CD4-positive, alpha-beta T cell (primary cell): Measurements from ENCODE around the gene PPM1L. TPM values are rescaled to one million over a fixed set of nuclear protein-coding genes. Genes with fewer than 3 reads are reported as not detected.

ENCODE experiments used
- ATAC-seq: fragments of 200-7000 bp; cut with Tn5 transposase; one replicate; pipeline ENCODE4 v1.10.0; 2022; ENCODE audit warnings: mild to moderate bottlenecking; ENCODE audit not compliant: poor library complexity
- CTCF ChIA-PET: fragments of 350-600 bp; sonication (Branson Sonifier 250); formaldehyde crosslinking; loops from one replicate; lab custom pipeline; 2021; ENCODE audit warnings: antibody characterized with exemption, inconsistent platforms; lab: Charles Lee
- POLR2A ChIA-PET: fragments of 350-600 bp; sonication (Branson Sonifier 250); formaldehyde crosslinking; loops from one replicate; lab custom pipeline; 2021; ENCODE audit warnings: antibody characterized with exemption, inconsistent platforms; lab: Charles Lee
- DNase-seq, 14 experiments: peaks; one replicate each; pipeline ENCODE4 v3.0.0-alpha.2; 2013 to 2020; ENCODE audit warnings: mixed read lengths in 2 of 14
- H3K27ac ChIP-seq, 2 donors: one replicate each; pipeline versions ENCODE4 v1.5.1 to v1.7.0; 2013; ENCODE audit warnings: low read length in 2 of 2, low read depth in 1 of 2, mild to moderate bottlenecking in 1 of 2
- H3K27me3 ChIP-seq, 2 experiments: 1 replicate in 1 of 2; 2 replicates in 1 of 2; pipeline versions ENCODE4 v1.6.1 to v1.7.0; 2013; ENCODE audit warnings: low read length in 2 of 2, control low read depth in 1 of 2, mild to moderate bottlenecking in 1 of 2, moderate library complexity in 1 of 2; ENCODE audit not compliant: insufficient read depth in 2 of 2, control insufficient read depth in 1 of 2
- H3K36me3 ChIP-seq: one replicate; pipeline ENCODE4 v1.6.1; 2013; ENCODE audit warnings: low read length, control low read depth; ENCODE audit not compliant: insufficient read depth
- H3K4me1 ChIP-seq: one replicate; pipeline ENCODE4 v1.6.1; 2013; ENCODE audit warnings: low read length, control low read depth; ENCODE audit not compliant: insufficient read depth
- H3K4me3 ChIP-seq: one replicate; pipeline ENCODE4 v1.5.1; 2013; ENCODE audit warnings: mild to moderate bottlenecking, low read length, moderate library complexity
- H3K9me3 ChIP-seq, 2 experiments: 1 replicate in 1 of 2; 2 replicates in 1 of 2; pipeline versions ENCODE4 v1.6.1 to v1.7.0; 2013; ENCODE audit warnings: low read length in 2 of 2, mild to moderate bottlenecking in 2 of 2, control low read depth in 1 of 2, moderate library complexity in 1 of 2; ENCODE audit not compliant: control insufficient read depth in 1 of 2, insufficient read depth in 1 of 2
- H3K27ac Mint-ChIP-seq: one replicate; pipeline ENCODE4 v1.8.0; 2020; ENCODE audit warnings: mixed read lengths
- H3K27me3 Mint-ChIP-seq: one replicate; pipeline ENCODE4 v1.8.0; 2021; ENCODE audit warnings: mixed read lengths
- H3K36me3 Mint-ChIP-seq: one replicate; pipeline ENCODE4 v1.8.0; 2021; ENCODE audit warnings: low read depth, mixed read lengths
- H3K4me1 Mint-ChIP-seq: one replicate; pipeline ENCODE4 v1.8.0; 2021; ENCODE audit warnings: low read depth, mixed read lengths
- H3K4me3 Mint-ChIP-seq: one replicate; pipeline ENCODE4 v1.8.0; 2020; ENCODE audit warnings: mild to moderate bottlenecking, mixed read lengths
- H3K9me3 Mint-ChIP-seq: one replicate; pipeline ENCODE4 v1.8.0; 2020; ENCODE audit warnings: mixed read lengths
- CTCF ChIP-seq: fragments of 200-600 bp; IDR thresholded peaks from one replicate; pipeline ENCODE4 v1.8.0; 2022; ENCODE audit warnings: antibody characterized with exemption, mild to moderate bottlenecking
- intact Hi-C, 2 experiments: fragments of 100-400 bp; cut with DNase I in 1 of 2; cut with micrococcal nuclease in 1 of 2; formaldehyde crosslinking; loops; one replicate each; pipeline versions ENCODE4 v1.15.1 to v1.9.0; 2023 to 2025; cut with DNase I, micrococcal nuclease
- total RNA-seq, 174 experiments: library from RNA in 2 of 174; stranded (reverse) in 2 of 174; gene quantifications; one replicate each; pipeline ENCODE4 v1.2.3 and lab custom pipeline; 2021 to 2026

Gene PPM1L
- total RNA-seq, 2 experiments from 2014 or later: 3.0 to 3.4 TPM

GRCh38 chr3:161020256-161020655 lies 264.2 kb downstream of the PPM1L start:
- DNase-seq (no peak), ATAC-seq (no peak)
- Histone ChIP-seq H3K4me1 (no peaks in the 10 kb centered on the region), H3K4me3 (no peak overlapping the region), H3K27me3 (no peaks in the 10 kb centered on the region), H3K27ac (no peak overlapping the region), H3K36me3 (no peaks in the 10 kb centered on the region), H3K9me3 (peaks cover 5 to 9% of the 10 kb centered on the region in 2 experiments)
- H3K27me3 Mint-ChIP-seq: no peaks in the 10 kb centered on the region
- ChIA-PET CTCF (no interaction called here), POLR2A (no interaction called here)
- H3K36me3 Mint-ChIP-seq: peaks cover 4% of the 10 kb centered on the region
- no peaks in the 10 kb centered on the region for H3K4me1 Mint-ChIP-seq
- peaks cover 15% of the 10 kb centered on the region for H3K9me3 Mint-ChIP-seq
- no peak for TF ChIP-seq CTCF
- intact Hi-C loops: no loop called here
- H3K27ac Mint-ChIP-seq: no peak overlapping the region
- H3K4me3 Mint-ChIP-seq: no peak overlapping the region

- H3K4me1 Mint-ChIP-seq: no peaks in the 10 kb centered on the region
- H3K9me3 Mint-ChIP-seq: peaks cover 14% of the 10 kb centered on the region
- H3K9me3 ChIP-seq: peaks cover 5 to 12% of the 10 kb centered on the region in 2 experiments
- POLR2A ChIA-PET: interaction anchor here (0.6 kb wide), 1 partner anchor 381 kb away, joined by 3 read pairs; no protein-coding TSS in a partner anchor
- TF ChIP-seq CTCF: no peak
- no peak overlapping the region for H3K4me3 ChIP-seq
- H3K36me3 ChIP-seq: no peaks in the 10 kb centered on the region
- no peaks in the 10 kb centered on the region for H3K27me3 ChIP-seq
- intact Hi-C loops: no loop called here
- no peaks in the 10 kb centered on the region for H3K4me1 ChIP-seq
- H3K27ac Mint-ChIP-seq: no peak overlapping the region
- DNase-seq (no peak), ATAC-seq (no peak)
- no peak overlapping the region for H3K27ac ChIP-seq
- CTCF ChIA-PET: no interaction called here
- H3K36me3 Mint-ChIP-seq: peaks cover 4% of the 10 kb centered on the region
- no peaks in the 10 kb centered on the region for H3K27me3 Mint-ChIP-seq
- H3K4me3 Mint-ChIP-seq: no peak overlapping the region
Observed at GRCh38 chr3:161025911-161026310, 269.9 kb downstream of the PPM1L start.

- CTCF ChIA-PET: no interaction called here
- H3K27ac Mint-ChIP-seq: no peak overlapping the region
Observed at GRCh38 chr3:161026612-161027510, 270.8 kb downstream of the PPM1L start.

More at GRCh38 chr3:161026612-161027510, 270.8 kb downstream of the PPM1L start:
- Mint-ChIP-seq H3K9me3 (peaks cover 9% of the 10 kb centered on the region), H3K4me1 (no peaks in the 10 kb centered on the region), H3K27me3 (no peaks in the 10 kb centered on the region), H3K36me3 (peaks cover 4% of the 10 kb centered on the region), H3K4me3 (no peak overlapping the region)
- H3K9me3 ChIP-seq: peaks cover 5 to 12% of the 10 kb centered on the region in 2 experiments
- no peaks in the 10 kb centered on the region for H3K36me3 ChIP-seq
- TF ChIP-seq CTCF: no peak
- H3K27me3 ChIP-seq: no peaks in the 10 kb centered on the region
- intact Hi-C loops: no loop called here
- ATAC-seq (no peak), DNase-seq (no peak)
- no peak overlapping the region for H3K27ac ChIP-seq
- H3K4me3 ChIP-seq: no peak overlapping the region
- POLR2A ChIA-PET: interaction anchor here (0.6 kb wide), 1 partner anchor 8 kb away, joined by 4 read pairs; no protein-coding TSS in a partner anchor
- H3K4me1 ChIP-seq: no peaks in the 10 kb centered on the region
